ENCODE results near the gene IL2RA.
"Not testable (repeated sequence)": the region's sequence is repeated elsewhere in the genome, so short reads cannot be mapped to it uniquely, and the experiment has no call there.

IL2RA gene

DNA sequence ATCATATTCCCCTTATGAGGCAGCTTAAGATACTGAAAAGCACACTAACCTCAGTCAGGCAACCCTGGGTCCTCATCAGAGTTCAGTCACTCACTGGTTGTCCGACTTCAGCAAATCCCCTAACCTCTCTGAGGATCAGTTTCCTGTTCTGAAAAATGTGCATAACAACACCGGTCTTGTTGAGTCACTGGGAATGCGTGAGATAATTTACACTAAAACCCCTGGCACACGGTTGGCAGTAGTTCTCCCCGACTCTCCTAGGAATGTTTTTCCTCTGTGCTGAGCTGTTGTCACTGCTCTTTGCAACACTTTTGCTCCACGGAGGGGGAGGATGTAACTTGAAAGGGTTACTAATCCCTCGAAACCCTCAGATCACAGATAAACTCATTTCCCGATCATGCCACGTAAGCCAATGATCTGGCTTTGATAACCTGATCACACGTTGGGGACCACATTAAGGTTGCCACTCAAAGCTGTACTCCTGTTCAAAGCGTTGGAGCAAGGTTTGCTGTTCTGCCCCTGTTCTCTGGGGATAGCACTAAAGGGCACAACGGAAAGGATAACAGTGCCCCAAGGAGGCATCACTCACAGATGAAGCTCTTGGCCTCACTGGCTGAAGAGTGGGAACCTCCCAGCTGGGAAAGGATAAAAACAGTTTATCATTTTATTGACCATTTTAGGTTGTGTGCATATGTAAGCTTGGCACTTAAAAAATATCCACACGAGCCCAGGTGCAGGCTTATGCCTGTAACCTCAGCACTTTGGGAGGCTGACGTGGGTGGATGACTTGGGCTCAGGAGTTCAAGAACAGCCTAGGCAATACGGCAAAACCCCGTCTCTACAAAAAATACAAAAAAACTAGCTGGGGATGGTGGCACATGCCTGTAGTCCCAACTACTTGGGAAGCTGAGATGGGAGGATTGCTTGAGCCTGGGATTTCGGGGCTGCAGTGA lies 21.6 kb upstream of the IL2RA start:
- peak overlapping the region in 5 of 21 experiments; percentile 5 to 56 (median 7) for H3K27ac ChIP-seq
- H3K4me3 ChIP-seq, result no peak overlapping the region

DNA sequence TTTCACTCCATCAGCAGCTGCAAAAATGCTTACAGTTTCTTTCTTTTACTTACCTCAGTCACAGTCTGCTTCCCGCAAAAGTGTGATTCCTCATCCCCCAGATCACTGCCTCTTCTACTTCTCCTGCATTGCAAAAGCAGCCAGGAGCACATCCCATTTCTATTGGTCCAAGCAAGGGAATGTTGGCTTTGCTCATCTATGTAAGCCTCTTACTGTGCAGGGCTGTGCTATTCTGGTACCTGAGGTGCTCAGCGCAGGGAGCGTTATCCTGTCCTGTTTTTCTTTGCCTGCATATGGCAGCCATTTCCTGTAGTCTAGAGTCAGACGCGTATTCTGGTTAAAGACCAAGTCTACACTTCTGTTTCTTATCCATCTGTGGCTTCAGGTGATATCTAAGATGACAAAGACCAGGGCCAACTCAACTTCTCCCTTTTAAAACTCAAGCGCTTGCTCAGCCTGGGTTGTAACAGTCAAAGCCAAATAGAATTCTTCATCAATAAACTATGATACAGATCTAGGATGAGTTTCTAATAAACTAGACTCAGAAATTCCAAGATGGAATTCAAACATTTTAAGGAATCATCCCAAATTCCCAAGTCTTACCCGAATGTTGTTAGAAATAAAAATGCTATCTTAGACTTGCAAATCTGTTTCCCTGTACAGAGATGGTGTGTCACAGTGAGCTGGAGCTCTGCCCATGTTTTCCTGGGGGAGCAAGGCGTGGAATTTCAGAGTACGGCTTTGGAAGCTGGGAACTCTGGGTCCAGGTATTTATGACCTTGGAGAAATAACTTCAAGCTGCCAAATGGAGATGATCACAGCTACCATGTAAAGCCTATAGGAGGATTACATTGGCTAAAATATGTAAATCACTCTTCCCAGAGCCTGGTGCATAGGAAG lies 20.6 kb upstream of the IL2RA start:
- Histone ChIP-seq H3K4me3 (no peak overlapping the region), H3K27ac (peak overlapping the region in 1 of 21 experiments; percentile 51)

DNA sequence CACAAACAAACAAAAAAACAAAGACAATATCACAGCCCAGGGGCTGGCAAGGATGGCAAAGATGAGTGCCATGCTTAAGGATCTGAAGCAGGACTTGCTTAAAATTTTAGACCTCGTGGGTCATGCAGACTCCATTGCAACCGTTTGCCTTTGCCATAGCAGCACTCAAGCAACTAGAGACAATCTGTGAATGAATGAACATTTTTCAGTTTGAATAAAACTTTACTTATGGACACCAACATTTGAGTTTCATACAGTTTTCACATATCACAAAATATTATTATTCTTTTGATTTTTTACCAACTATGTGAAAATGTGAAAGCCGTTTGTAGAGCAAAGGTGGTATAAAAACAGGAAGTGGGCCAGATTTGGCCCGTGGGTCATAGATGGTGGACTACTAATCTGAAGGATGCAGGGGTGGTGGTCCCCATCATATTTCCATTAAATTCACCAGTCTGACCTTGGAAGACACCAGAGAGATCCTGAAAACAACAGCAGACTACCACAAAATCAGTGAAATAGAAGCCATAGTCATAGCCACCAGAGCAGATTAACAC lies 18.3 kb upstream of the IL2RA start:
- Histone ChIP-seq H3K4me3 (no peak overlapping the region), H3K27ac (no peak overlapping the region)

DNA sequence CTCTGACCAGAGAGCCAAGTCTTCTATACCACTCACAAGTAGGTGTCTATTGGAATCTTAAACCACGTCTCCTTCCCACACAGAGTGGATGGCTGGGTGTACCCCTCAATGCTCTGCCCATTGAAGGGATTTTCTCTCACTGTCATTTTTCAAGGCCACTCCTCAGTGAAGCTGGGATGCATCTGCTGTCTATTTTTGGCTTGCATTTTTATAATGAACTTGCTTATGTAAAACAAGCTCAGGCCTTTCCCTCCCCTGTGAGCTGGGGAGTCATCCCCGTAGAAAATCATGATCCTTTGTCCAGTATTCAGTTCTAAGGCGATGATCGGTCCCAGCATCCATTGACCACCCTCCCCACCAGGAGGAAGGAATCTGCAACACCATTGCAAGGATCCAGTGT lies 16.9 kb upstream of the IL2RA start:
- Histone ChIP-seq H3K4me3 (no peak overlapping the region), H3K27ac (no peak overlapping the region)

DNA sequence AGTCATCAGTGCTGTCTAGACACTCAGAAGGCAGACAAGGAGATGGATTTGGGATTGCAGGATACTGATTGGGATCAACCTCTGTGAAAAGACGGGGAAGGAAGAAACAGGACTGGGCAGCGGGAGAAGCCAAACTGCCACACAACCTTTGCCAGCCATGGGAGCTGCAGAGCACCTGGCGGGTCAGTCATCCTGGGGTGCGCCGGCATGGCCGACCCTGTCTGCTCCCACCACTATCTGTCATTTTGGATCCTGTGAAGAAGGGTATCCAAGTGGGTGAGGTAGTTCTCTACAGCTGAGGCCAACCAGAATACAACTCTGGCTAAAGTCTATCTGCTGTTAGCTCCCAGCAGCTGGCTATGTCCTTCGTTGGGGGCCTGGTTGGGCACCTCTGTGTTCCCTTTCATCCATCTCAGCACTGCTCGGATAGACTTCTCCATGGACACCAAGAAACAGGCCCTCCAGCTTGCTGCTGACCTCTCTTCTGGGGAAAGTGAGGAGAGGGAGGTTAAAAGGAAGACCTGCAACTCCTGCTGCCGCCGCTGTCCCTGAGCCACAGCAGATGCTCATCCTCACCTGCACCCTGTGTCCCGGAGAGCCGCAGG lies 15.0 kb upstream of the IL2RA start:
- no peak overlapping the region for H3K4me3 ChIP-seq
- no peak overlapping the region for H3K27ac ChIP-seq

DNA sequence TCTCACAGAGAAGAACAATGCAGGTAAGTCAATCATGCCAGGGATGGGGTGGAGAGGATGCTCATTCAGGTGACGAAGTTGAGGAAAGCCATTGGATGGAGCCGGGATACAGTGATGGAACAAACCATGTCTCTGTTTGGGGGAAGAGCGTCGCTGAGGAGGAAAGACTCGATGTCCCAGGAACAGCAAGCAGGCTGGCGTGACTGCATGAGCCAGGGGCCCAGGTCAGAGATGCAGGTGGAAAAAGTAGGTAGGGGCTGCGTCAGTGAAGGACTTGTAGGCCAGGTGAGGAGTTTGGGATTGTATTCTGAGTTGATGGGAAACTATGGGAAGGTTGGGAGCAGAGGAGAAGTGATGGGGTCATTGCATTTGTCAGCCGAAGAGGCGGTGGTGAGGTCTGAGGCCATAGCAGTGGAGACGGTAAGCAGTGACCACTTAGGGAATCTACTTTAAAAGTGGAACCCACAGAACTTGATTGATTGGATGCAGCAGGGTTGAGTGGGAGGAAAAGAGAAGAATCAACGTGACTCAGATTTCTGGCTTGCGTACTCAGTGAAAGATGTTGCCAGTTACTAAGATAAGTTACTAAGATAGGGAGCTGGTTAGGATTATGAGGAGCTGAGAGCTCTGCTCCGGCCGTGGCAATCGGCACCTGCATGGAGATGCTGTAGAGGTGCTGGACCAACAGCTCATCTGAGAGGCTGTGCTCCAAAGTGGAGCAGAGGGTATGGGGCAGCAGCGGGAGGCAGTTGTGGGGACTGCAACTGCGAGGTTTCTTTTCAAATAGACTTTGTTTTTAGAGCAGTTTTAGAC lies 12.5 kb upstream of the IL2RA start:
- Histone ChIP-seq H3K27ac (peak overlapping the region in 2 of 21 experiments; percentile 32 to 34), H3K4me3 (no peak overlapping the region)

DNA sequence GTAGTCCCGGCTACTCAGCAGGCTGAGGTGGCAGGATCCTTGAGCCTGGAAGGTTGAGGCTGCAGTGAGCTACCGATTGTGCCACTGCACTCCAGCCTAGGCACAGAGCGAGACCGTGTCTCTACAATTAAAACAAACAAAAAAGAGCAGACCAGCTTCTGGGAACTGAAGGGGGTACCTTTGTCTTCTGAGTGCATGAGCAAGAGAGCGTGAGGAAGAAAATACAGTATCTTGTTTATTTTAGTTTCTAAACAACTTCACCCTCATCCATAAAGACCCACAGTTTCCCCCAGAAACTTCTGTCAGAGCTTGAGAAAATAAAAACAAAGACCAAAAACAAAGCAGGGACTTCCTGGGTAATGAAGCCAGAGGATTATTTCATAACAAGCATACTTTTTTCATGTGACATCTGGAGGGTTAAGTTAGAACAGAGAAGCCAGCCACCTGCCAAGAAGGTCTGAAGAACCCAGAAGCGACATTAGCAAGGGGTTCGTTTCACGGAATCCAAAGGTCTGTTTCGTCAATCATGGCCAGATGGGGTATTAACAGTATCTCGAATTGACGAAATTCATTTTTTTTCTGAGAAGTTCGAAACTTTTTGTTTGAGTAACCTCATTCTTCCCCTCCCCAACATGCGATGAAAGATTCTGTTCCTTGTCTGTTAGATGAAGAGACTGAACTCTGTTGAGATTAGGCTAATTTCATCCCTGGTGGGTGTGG lies 10.2 kb upstream of the IL2RA start:
- peak overlapping the region in 15 of 21 experiments; percentile 0 to 87 (median 43) for H3K27ac ChIP-seq

GRCh38 chr10:6071181-6072175 lies 9.3 kb upstream of the IL2RA start:
- peak overlapping the region in 14 of 21 experiments; percentile 13 to 87 (median 45) for H3K27ac ChIP-seq
- H3K4me3 ChIP-seq, result no peak overlapping the region

More for the DNA sequence above, 10.2 kb upstream of the IL2RA start:
- no peak overlapping the region for H3K4me3 ChIP-seq

DNA sequence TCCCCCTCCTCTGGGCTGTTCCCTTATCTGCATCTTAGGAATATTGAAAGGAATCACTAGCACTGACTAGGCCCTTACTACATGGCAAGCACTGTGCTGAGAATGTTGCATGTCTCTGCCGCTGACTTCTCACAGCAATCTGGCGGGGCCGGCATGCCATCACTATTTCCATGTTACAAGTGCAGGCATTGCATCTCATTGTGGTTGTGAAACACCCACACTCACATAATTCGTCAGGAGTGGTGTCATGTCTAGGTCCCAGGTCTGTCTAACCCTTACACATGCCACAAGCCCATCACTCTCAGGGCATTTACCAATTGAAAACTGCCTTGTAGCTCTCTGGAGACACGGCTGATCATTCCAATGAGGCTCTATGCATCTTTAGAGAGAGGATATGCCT lies 8.5 kb upstream of the IL2RA start:
- no peak overlapping the region for H3K4me3 ChIP-seq
- H3K27ac ChIP-seq, result peak overlapping the region in 5 of 21 experiments; percentile 20 to 87 (median 42)

DNA sequence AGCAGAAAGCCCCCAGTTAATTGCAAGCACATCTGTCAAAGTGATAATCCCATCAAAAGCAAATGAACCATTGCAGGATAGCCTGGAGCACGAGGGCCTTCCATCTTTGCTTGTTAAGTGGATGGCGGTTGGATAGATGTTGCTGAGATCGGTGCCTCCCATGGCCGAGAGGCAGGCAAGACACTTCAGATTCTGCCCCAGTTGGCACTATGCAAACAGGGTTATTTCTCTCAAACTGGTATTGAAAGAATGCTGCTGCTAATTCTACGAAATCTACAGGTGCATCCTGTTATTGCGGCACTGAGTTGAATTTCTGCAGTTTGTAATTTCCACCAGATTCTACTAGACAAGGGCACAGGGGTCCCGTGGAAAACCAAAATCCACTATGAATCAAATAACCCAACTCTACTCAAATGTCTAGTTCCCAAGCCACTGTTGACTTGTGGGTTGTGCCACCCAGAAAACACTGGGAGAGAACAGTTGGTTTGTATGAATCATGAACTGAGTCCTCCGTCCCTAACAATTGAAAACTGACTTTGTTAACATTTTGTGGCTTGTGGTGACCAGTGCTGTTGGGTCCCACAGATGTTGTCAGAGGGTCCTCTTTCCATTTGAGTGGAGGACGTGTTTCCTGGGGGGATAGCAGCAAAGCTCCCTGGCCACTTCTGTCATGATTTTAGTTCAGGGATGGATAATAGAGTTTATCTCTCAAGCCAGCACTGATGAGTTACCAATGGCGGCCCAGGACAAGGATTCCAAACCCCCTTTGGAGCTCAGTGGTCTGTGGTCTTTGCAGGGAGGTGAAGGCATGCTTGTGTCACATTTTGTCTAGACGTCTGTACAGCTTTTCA lies 7.1 kb upstream of the IL2RA start:
- peak overlapping the region in 10 of 21 experiments; percentile 1 to 87 (median 58) for H3K27ac ChIP-seq
- no peak overlapping the region for H3K4me3 ChIP-seq

DNA sequence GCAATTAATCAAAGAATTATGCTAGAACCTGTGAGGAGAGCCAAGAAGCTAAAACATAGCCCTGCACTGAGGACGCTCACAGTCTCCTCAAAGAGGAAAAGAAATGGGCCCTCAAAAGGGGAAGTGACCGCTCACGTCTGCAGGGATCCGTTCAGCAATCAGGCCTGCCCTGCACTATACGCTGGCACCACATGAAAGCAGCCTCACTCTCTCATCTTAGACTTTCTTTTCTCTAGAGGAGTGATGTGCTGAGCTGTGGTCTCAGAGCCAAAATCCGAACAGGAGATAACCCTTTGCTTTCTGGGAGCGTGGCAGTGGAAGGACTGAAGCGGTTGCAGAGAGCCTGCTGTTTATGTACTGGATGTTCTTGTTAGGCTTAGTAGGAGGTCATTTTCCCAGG lies 6.3 kb upstream of the IL2RA start:
- peak overlapping the region in 11 of 21 experiments; percentile 1 to 87 (median 58) for H3K27ac ChIP-seq
- no peak overlapping the region for H3K4me3 ChIP-seq

- Histone ChIP-seq H3K27ac (peak overlapping the region in 6 of 21 experiments; percentile 58 to 87 (median 74)), H3K4me3 (no peak overlapping the region)
Observed at GRCh38 chr10:6068006-6068405, 5.8 kb upstream of the IL2RA start.

DNA sequence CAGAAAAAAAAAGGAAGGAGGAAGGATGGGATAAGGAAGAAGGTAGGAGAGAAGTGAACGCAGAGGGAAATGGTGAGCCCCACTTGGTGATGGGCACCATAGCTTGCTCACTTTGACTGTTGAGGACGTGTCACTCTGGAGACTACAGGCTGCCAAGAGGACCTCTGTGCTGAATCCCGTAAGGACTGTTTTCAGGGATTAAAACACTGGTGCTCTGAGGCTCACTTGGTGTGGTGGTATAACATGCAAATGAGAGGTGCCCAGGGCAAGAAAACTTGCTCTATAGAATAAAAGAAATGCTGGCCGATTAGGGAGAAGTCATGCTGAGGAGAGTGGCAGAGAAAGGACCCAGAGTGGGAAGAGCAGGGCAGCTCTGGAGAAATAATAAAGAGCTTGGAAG lies 5.3 kb upstream of the IL2RA start:
- Histone ChIP-seq H3K4me3 (no peak overlapping the region), H3K27ac (peak overlapping the region in 2 of 21 experiments; percentile 80 to 87)

DNA sequence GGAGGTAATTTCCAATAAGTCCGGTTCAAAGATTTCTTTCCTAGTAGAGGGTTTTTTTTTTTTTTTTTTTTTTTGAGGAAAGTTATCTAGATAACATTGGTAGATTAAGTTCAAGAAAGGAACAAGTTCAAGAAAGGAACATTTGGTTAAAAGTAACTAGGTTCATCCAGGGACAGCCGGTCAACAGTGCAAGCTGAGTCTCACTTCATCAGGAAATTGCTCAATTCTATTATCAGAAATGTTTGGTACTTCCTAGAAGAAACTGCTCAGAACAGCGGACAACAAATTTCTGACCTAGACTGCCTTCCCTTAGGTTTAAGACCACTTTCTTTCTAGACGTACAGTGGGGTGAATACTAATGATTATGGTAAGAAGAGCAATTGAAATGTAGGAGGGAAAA lies 3.7 kb upstream of the IL2RA start:
- H3K4me3 ChIP-seq, result no peak overlapping the region
- peak overlapping the region in 2 of 21 experiments; percentile 18 to 62 for H3K27ac ChIP-seq

GRCh38 chr10:6065406-6065805 lies 3.2 kb upstream of the IL2RA start:
- H3K27ac ChIP-seq, result peak overlapping the region in 2 of 21 experiments; percentile 0 to 3
- H3K4me3 ChIP-seq, result no peak overlapping the region

GRCh38 chr10:6064726-6065125 lies 2.6 kb upstream of the IL2RA start:
- H3K4me3 ChIP-seq, H3K27ac ChIP-seq: not testable (repeated sequence)

Measured in skin epidermis (tissue), 12 donors.